NCI-H1105 (cell line): ENCODE results near the gene PHTF2.
"Not testable (repeated sequence)": the region's sequence is repeated elsewhere in the genome, so short reads cannot be mapped to it uniquely, and the experiment has no call there.

Source experiments
- DNase-seq: peaks from one replicate; lab custom pipeline; 2025; lab: John Stamatoyannopoulos, UW

PHTF2 gene

GRCh38 chr7:77798394-77799077, at the start of gene PHTF2, which contains the start of gene TMEM60:
TSS of gene PHTF2 (plus strand) at chr7:77798773.
TSS of gene TMEM60 (minus strand) at chr7:77798434. CDS start at chr7:77794373, 4,061 bp downstream.
- peak; percentile 99 for DNase-seq

GRCh38 chr7:77752016-77752415, 46.6 kb upstream of the PHTF2 start:
- DNase-seq, result no peak

GRCh38 chr7:77753173-77753572, 45.4 kb upstream of the PHTF2 start:
- DNase-seq, result no peak

GRCh38 chr7:77757589-77757988, 41.0 kb upstream of the PHTF2 start:
- no peak for DNase-seq

GRCh38 chr7:77759294-77759889, 39.2 kb upstream of the PHTF2 start:
- DNase-seq, result peak; percentile 27

GRCh38 chr7:77760809-77761453, 37.6 kb upstream of the PHTF2 start:
- no peak for DNase-seq

GRCh38 chr7:77765481-77765880, 33.1 kb upstream of the PHTF2 start:
- DNase-seq, result no peak

GRCh38 chr7:77765906-77766800, 32.4 kb upstream of the PHTF2 start:
- DNase-seq, result no peak

GRCh38 chr7:77766801-77767605, 31.6 kb upstream of the PHTF2 start:
- DNase-seq, result no peak

GRCh38 chr7:77770316-77770715, 28.3 kb upstream of the PHTF2 start:
- DNase-seq, result no peak

- no peak for DNase-seq
Observed at GRCh38 chr7:77771901-77772300, 26.7 kb upstream of the PHTF2 start.

GRCh38 chr7:77778535-77778934, 20.0 kb upstream of the PHTF2 start:
- no peak for DNase-seq

GRCh38 chr7:77782383-77782782, 16.2 kb upstream of the PHTF2 start:
- DNase-seq, result no peak

GRCh38 chr7:77783111-77783510, 15.5 kb upstream of the PHTF2 start:
- DNase-seq, result no peak

- DNase-seq, result no peak
Observed at GRCh38 chr7:77783545-77783944, 15.0 kb upstream of the PHTF2 start.

GRCh38 chr7:77784426-77784825, 14.1 kb upstream of the PHTF2 start:
- DNase-seq, result not testable (repeated sequence)

- no peak for DNase-seq
Observed at GRCh38 chr7:77786018-77786417, 12.6 kb upstream of the PHTF2 start.

- no peak for DNase-seq
Observed at GRCh38 chr7:77786741-77787140, 11.8 kb upstream of the PHTF2 start.

- DNase-seq, result no peak
Observed at GRCh38 chr7:77788327-77788902, 10.2 kb upstream of the PHTF2 start.

GRCh38 chr7:77791336-77791735, 7.2 kb upstream of the PHTF2 start:
- peak; percentile 4 for DNase-seq

- DNase-seq, result no peak
Observed at GRCh38 chr7:77791956-77792355, 6.6 kb upstream of the PHTF2 start.
